ENCODE measurements around the gene BATF. TPM values are rescaled to one million over a fixed set of nuclear protein-coding genes. Genes with fewer than 3 reads are reported as not detected.

The BATF gene
- total RNA-seq, 1 donor from 2014 or later: not detected

DNA sequence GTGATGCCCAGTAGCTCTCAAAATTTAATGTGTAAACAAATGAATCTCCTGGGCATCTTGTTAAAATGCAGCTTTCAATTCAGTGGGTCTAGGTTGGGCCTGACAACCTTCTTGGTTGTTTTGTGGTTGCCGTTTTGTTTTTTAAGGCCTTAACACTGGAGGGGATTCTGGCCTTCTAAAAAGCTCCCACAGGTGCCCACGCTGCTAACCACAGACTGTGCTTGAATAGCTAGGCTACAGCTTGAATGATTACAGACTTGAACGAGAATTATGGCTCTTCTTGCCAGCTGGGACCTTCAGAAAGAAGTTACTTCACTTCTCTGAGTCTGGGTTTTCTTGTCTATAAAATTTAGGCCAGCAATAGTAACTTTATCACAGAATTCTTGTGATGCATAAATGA, 54.8 kb downstream of the BATF start:
- no peaks in the 10 kb centered on the region for H3K9me3 Mint-ChIP-seq (ENCODE audit: low read depth)
- H3K27ac Mint-ChIP-seq (ENCODE audit: unreplicated experiment): no peak overlapping the region
- H3K27me3 Mint-ChIP-seq (ENCODE audit: low read depth): peaks cover 26% of the 10 kb centered on the region
- peaks cover 2% of the 10 kb centered on the region for H3K36me3 Mint-ChIP-seq (ENCODE audit: low read depth)
- TF ChIP-seq, protein P1, sequence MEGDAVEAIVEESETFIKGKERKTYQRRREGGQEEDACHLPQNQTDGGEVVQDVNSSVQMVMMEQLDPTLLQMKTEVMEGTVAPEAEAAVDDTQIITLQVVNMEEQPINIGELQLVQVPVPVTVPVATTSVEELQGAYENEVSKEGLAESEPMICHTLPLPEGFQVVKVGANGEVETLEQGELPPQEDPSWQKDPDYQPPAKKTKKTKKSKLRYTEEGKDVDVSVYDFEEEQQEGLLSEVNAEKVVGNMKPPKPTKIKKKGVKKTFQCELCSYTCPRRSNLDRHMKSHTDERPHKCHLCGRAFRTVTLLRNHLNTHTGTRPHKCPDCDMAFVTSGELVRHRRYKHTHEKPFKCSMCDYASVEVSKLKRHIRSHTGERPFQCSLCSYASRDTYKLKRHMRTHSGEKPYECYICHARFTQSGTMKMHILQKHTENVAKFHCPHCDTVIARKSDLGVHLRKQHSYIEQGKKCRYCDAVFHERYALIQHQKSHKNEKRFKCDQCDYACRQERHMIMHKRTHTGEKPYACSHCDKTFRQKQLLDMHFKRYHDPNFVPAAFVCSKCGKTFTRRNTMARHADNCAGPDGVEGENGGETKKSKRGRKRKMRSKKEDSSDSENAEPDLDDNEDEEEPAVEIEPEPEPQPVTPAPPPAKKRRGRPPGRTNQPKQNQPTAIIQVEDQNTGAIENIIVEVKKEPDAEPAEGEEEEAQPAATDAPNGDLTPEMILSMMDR (IDR thresholded peaks at IDR 0.05): no peak
- no peak overlapping the region for H3K4me3 Mint-ChIP-seq (ENCODE audit: unreplicated experiment)
- DNase-seq (ENCODE audit: low spot score): no peak
- H3K4me1 Mint-ChIP-seq (ENCODE audit: low read depth): peaks cover 22% of the 10 kb centered on the region

DNA sequence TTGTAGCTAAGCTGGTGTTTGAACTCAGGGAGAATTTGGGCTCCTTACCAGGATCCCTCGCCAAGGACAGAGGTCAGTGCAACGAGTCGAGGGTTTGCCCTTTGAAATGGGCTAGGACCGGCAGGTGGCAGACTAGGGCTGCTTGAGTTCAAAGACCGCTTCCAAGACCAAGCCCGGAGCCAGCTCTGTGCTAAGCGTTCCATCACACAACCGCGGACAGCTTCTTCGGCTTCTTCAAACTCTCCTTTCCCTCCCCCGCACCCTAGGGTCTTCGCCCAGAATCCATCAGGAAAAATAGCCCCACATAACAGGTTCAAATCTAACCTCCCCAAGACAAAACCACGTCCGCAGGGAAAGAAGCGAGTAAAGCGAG, 55.4 kb downstream of the BATF start:
- peaks cover 20% of the 10 kb centered on the region for H3K27me3 Mint-ChIP-seq (ENCODE audit: low read depth)
- H3K27ac Mint-ChIP-seq (ENCODE audit: unreplicated experiment): peak overlapping the region; percentile 73
- TF ChIP-seq, protein P1 (IDR thresholded peaks at IDR 0.05): peak; percentile 92
- H3K9me3 Mint-ChIP-seq (ENCODE audit: low read depth): no peaks in the 10 kb centered on the region
- peaks cover 2% of the 10 kb centered on the region for H3K36me3 Mint-ChIP-seq (ENCODE audit: low read depth)
- DNase-seq (ENCODE audit: low spot score): no peak
- H3K4me1 Mint-ChIP-seq (ENCODE audit: low read depth): peaks cover 22% of the 10 kb centered on the region
- peak overlapping the region; percentile 76 for H3K4me3 Mint-ChIP-seq (ENCODE audit: unreplicated experiment)

DNA sequence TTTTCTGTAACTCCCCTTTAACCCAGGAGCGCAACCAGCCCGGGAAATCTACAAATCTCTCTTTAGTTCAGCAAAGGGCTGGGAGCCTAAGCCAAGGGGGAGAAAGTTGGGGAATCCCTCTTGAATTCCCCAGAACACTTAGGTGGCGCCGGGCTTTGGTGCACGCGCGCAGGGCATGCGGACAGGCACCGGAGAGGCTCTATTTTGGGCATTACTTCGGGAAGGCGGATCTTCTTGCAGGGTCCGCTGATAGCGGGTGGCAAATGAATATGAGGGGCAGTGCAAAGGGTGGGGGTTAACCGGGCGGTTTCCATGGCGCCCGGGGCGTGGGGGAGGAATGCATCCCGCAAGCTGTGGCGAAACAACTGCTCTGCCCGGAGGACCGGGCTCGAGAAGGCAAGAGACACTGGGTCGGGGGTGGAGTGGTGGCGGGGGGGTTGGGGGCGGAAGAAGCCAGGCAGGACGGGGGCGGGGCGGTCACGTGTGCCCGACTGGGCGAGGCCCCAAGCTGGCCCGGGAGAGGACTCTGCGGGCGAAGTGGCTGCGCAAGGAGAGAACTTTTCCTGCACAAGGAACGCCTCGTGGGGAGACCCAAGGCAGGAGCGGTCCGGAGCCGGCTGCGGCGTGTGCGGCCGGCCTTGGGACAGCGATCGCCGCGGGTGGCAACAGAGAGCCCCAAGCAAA, 56.0 kb downstream of the BATF start, which contains the start of gene FLVCR2:
Gene FLVCR2 (plus strand): TSS at position 519 of the 684 bp plus-strand sequence. CDS start 353 bp downstream, outside the sequence.
- H3K4me1 Mint-ChIP-seq (ENCODE audit: low read depth): peaks cover 22% of the 10 kb centered on the region
- peaks cover 19% of the 10 kb centered on the region for H3K27me3 Mint-ChIP-seq (ENCODE audit: low read depth)
- peaks cover 2% of the 10 kb centered on the region for H3K36me3 Mint-ChIP-seq (ENCODE audit: low read depth)
- H3K9me3 Mint-ChIP-seq (ENCODE audit: low read depth): no peaks in the 10 kb centered on the region
- DNase-seq (ENCODE audit: low spot score): no peak
- TF ChIP-seq, protein P1 (IDR thresholded peaks at IDR 0.05): no peak
- H3K27ac Mint-ChIP-seq (ENCODE audit: unreplicated experiment): peak within 1 kb of the TSS; percentile 73
- peak within 1 kb of the TSS; percentile 76 for H3K4me3 Mint-ChIP-seq (ENCODE audit: unreplicated experiment)

DNA sequence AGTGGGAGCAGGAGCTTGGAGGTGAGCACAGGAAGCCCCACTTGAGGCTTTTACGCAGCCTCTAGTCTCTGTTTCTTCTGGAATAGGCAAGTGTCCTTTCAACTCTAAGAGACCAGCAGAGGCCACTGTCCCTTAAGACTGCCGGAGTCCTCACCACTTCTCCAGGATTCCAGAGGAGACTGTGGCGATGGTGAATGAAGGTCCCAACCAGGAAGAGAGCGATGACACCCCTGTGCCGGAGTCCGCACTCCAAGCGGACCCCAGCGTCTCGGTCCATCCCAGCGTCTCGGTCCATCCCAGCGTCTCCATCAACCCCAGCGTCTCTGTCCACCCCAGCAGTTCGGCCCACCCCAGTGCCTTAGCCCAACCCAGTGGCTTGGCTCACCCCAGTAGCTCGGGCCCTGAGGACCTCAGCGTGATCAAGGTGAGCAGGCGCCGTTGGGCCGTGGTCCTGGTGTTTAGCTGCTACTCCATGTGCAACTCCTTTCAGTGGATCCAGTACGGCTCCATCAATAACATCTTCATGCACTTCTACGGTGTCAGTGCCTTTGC, 56.6 kb downstream of the BATF start:
- Mint-ChIP-seq H3K4me1 (ENCODE audit: low read depth) (peaks cover 22% of the 10 kb centered on the region), H3K9me3 (ENCODE audit: low read depth) (no peaks in the 10 kb centered on the region), H3K4me3 (ENCODE audit: unreplicated experiment) (peak overlapping the region; percentile 76), H3K27me3 (ENCODE audit: low read depth) (peaks cover 13% of the 10 kb centered on the region), H3K27ac (ENCODE audit: unreplicated experiment) (no peak overlapping the region), H3K36me3 (ENCODE audit: low read depth) (peaks cover 2% of the 10 kb centered on the region)
- DNase-seq (ENCODE audit: low spot score): no peak
- TF ChIP-seq, protein P1 (IDR thresholded peaks at IDR 0.05): peak; percentile 75

DNA sequence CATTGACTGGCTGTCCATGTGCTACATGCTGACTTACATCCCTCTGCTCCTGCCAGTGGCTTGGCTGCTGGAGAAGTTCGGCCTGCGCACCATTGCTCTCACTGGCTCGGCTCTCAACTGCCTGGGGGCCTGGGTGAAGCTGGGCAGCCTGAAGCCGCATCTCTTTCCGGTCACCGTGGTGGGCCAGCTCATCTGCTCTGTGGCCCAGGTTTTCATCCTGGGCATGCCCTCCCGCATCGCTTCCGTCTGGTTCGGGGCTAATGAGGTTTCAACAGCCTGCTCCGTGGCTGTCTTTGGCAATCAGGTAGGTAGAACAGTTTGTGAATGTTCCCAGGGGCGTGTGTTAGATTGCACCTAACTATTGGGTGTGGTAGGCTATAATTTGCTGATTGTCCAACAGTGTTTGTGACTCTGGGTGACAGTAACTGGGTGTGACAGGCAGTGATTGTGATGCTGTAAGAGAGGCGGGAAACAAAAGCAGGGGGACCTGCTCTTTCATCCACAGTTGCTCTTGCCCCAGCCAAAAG, 57.1 kb downstream of the BATF start:
- H3K4me1 Mint-ChIP-seq (ENCODE audit: low read depth): peaks cover 22% of the 10 kb centered on the region
- H3K27me3 Mint-ChIP-seq (ENCODE audit: low read depth): peaks cover 11% of the 10 kb centered on the region
- TF ChIP-seq, protein P1 (IDR thresholded peaks at IDR 0.05): no peak
- no peak for DNase-seq (ENCODE audit: low spot score)
- H3K4me3 Mint-ChIP-seq (ENCODE audit: unreplicated experiment): peak overlapping the region; percentile 76
- no peaks in the 10 kb centered on the region for H3K9me3 Mint-ChIP-seq (ENCODE audit: low read depth)
- H3K27ac Mint-ChIP-seq (ENCODE audit: unreplicated experiment): no peak overlapping the region
- peaks cover 2% of the 10 kb centered on the region for H3K36me3 Mint-ChIP-seq (ENCODE audit: low read depth)

Measured in chondrocyte (in vitro differentiated cells).